H9 (cell line): ENCODE results near the gene SPOCK3. TPM values are rescaled to one million over a fixed set of nuclear protein-coding genes. Genes with fewer than 3 reads are reported as not detected.

Experiments used
- DNase-seq: peaks from one replicate; pipeline ENCODE4 v3.0.0-alpha.2; 2017
- H2AFZ ChIP-seq: one replicate; pipeline ENCODE4 v1.6.1; 2013; ENCODE audit warnings: mild to moderate bottlenecking, low read length, control low read depth, moderate library complexity
- H2AK5ac ChIP-seq: 2 replicates; pipeline ENCODE4 v1.6.1; 2013; ENCODE audit warnings: low read length, control low read depth, mixed read lengths; ENCODE audit not compliant: insufficient read length
- H2BK120ac ChIP-seq: one replicate; pipeline ENCODE4 v1.6.1; 2013; ENCODE audit warnings: low read depth, mild to moderate bottlenecking, low read length, control low read depth, inconsistent platforms; ENCODE audit not compliant: poor library complexity, severe bottlenecking
- H2BK12ac ChIP-seq: 2 replicates; pipeline ENCODE4 v1.6.1; 2013; ENCODE audit warnings: low read length, control low read depth, mixed read lengths, low read depth; ENCODE audit not compliant: insufficient read length
- H2BK15ac ChIP-seq: 2 replicates; pipeline ENCODE4 v1.6.1; 2013; ENCODE audit warnings: low read depth, low read length, control low read depth
- H2BK20ac ChIP-seq: one replicate; pipeline ENCODE4 v1.6.1; 2013; ENCODE audit warnings: low read depth, mild to moderate bottlenecking, low read length, control low read depth, inconsistent platforms; ENCODE audit not compliant: poor library complexity, severe bottlenecking
- H2BK5ac ChIP-seq: 2 replicates; pipeline ENCODE4 v1.6.1; 2013; ENCODE audit warnings: low read length, control low read depth, mixed read lengths; ENCODE audit not compliant: insufficient read length
- H3K14ac ChIP-seq: 2 replicates; pipeline ENCODE4 v1.6.1; 2013; ENCODE audit warnings: low read length, control low read depth; ENCODE audit not compliant: insufficient read depth
- H3K18ac ChIP-seq: 2 replicates; pipeline ENCODE4 v1.6.1; 2013; ENCODE audit warnings: low read depth, mild to moderate bottlenecking, mixed read lengths, low read length, control low read depth; ENCODE audit not compliant: insufficient read length
- H3K23ac ChIP-seq: 2 replicates; pipeline ENCODE4 v1.6.1; 2013; ENCODE audit warnings: low read length, control low read depth, mixed read lengths, low read depth; ENCODE audit not compliant: insufficient read length
- H3K23me2 ChIP-seq: 2 replicates; pipeline ENCODE4 v1.6.1; 2013; ENCODE audit warnings: low read depth, mild to moderate bottlenecking, mixed read lengths, low read length, control low read depth; ENCODE audit not compliant: insufficient read length, poor library complexity, severe bottlenecking
- H3K27ac ChIP-seq: 2 replicates; pipeline ENCODE4 v1.5.1; 2013; ENCODE audit warnings: low read length, control low read depth, mixed read lengths, low read depth; ENCODE audit not compliant: insufficient read length
- H3K27me3 ChIP-seq: 2 replicates; pipeline ENCODE4 v1.6.1; 2013; ENCODE audit warnings: low read length, control low read depth, inconsistent platforms; ENCODE audit not compliant: insufficient read depth
- H3K4ac ChIP-seq: 2 replicates; pipeline ENCODE4 v1.6.1; 2013; ENCODE audit warnings: low read depth, mild to moderate bottlenecking, control low read depth, inconsistent platforms, low read length, moderate library complexity
- H3K4me1 ChIP-seq: 2 replicates; pipeline ENCODE4 v1.6.1; 2013; ENCODE audit warnings: low read length, control low read depth, inconsistent platforms; ENCODE audit not compliant: insufficient read depth
- H3K4me2 ChIP-seq: 2 replicates; pipeline ENCODE4 v1.6.1; 2013; ENCODE audit warnings: low read length, control low read depth, mixed read lengths; ENCODE audit not compliant: insufficient read length, insufficient read depth
- H3K56ac ChIP-seq: 2 replicates; pipeline ENCODE4 v1.6.1; 2013; ENCODE audit warnings: low read depth, mild to moderate bottlenecking, mixed read lengths, low read length, control low read depth; ENCODE audit not compliant: insufficient read length
- H3K79me1 ChIP-seq: 2 replicates; pipeline ENCODE4 v1.6.1; 2013; ENCODE audit warnings: low read depth, mild to moderate bottlenecking, moderate library complexity, low read length, control low read depth, inconsistent platforms; ENCODE audit not compliant: insufficient read depth, poor library complexity, severe bottlenecking
- H3K79me2 ChIP-seq: 2 replicates; pipeline ENCODE4 v1.6.1; 2013; ENCODE audit warnings: low read length, control low read depth, inconsistent platforms; ENCODE audit not compliant: insufficient read depth
- H3K9ac ChIP-seq: 2 replicates; pipeline ENCODE4 v1.6.1; 2013; ENCODE audit warnings: low read length, control low read depth, mixed read lengths; ENCODE audit not compliant: insufficient read length; ENCODE audit errors: extremely low read depth
- H3K9me3 ChIP-seq: one replicate; pipeline ENCODE4 v1.6.1; 2013; ENCODE audit warnings: low read depth, low read length, inconsistent platforms; ENCODE audit not compliant: control insufficient read depth
- H3T11ph ChIP-seq: one replicate; pipeline ENCODE4 v1.6.1; 2013; ENCODE audit warnings: mild to moderate bottlenecking, low read length, control low read depth, inconsistent platforms
- H4K20me1 ChIP-seq: one replicate; pipeline ENCODE4 v1.6.1; 2013; ENCODE audit not compliant: control insufficient read depth, insufficient read length, insufficient read depth
- H4K5ac ChIP-seq: 2 replicates; pipeline ENCODE4 v1.6.1; 2013; ENCODE audit warnings: low read depth, mild to moderate bottlenecking, mixed read lengths, low read length, control low read depth; ENCODE audit not compliant: insufficient read length
- H4K8ac ChIP-seq: replicated peaks from 2 replicates; pipeline ENCODE4 v1.6.1; 2013; ENCODE audit warnings: low read length, control low read depth, mixed read lengths, low read depth; ENCODE audit not compliant: insufficient read length
- H4K91ac ChIP-seq: 2 replicates; pipeline ENCODE4 v1.6.1; 2013; ENCODE audit warnings: low read depth, mild to moderate bottlenecking, moderate library complexity, mixed read lengths, low read length, control low read depth; ENCODE audit not compliant: insufficient read length
- H3K27ac Mint-ChIP-seq, 3 experiments: 2 replicates in 2 of 3; 3 replicates in 1 of 3; pipeline ENCODE4 v1.8.0; 2020 to 2021; ENCODE audit warnings: mixed read lengths in 3 of 3, mild to moderate bottlenecking in 1 of 3, moderate library complexity in 1 of 3
- H3K27me3 Mint-ChIP-seq: 2 replicates; pipeline ENCODE4 v1.8.0; 2021; ENCODE audit warnings: low read depth, mild to moderate bottlenecking, moderate library complexity, mixed read lengths
- H3K36me3 Mint-ChIP-seq, 3 experiments: 2 replicates in 2 of 3; 3 replicates in 1 of 3; pipeline ENCODE4 v1.8.0; 2020 to 2021; ENCODE audit warnings: low read depth in 3 of 3, mixed read lengths in 3 of 3; ENCODE audit not compliant: insufficient read depth in 1 of 3
- H3K4me1 Mint-ChIP-seq, 2 experiments: 2 replicates each; pipeline ENCODE4 v1.8.0; 2020; ENCODE audit warnings: mixed read lengths in 2 of 2
- H3K4me3 Mint-ChIP-seq, 2 experiments: 2 replicates in 1 of 2; 3 replicates in 1 of 2; pipeline ENCODE4 v1.8.0; 2020 to 2021; ENCODE audit warnings: mild to moderate bottlenecking in 2 of 2, mixed read lengths in 2 of 2, moderate library complexity in 1 of 2
- H3K9me3 Mint-ChIP-seq, 2 experiments: 2 replicates in 1 of 2; 3 replicates in 1 of 2; pipeline ENCODE4 v1.8.0; 2020; ENCODE audit warnings: mild to moderate bottlenecking in 2 of 2, mixed read lengths in 2 of 2, moderate library complexity in 1 of 2
- WGBS: extraction: QIAGEN DNeasy Blood & Tissue Kit; methylation state at CpG from one replicate; pipeline ENCODE4 v1.1.7; 2013; ENCODE audit warnings: missing lambda C conversion rate, low lambda C conversion rate, mixed read lengths; ENCODE audit not compliant: insufficient read length; ENCODE audit errors: extremely low coverage; 5-methylcytosine and 5-hydroxymethylcytosine counted together
- total RNA-seq: library from RNA; stranded (reverse); gene quantifications from 2 replicates; pipeline ENCODE4 v1.2.1, GENCODE V29; 2021
- TF ChIP-seq, protein P1 (sequence below): fragments of 200-600 bp; sonication (generic); conservative IDR thresholded peaks from 3 replicates; pipeline ENCODE4 v1.8.0; 2021; ENCODE audit warnings: antibody characterized with exemption, mild to moderate bottlenecking

Gene SPOCK3
- total RNA-seq, 1 experiment from 2014 or later = 0.28 TPM

- no peak overlapping the region for H3K9ac ChIP-seq
- no peak overlapping the region for H3K23ac ChIP-seq
- no peaks in the 10 kb centered on the region for H4K20me1 ChIP-seq
- no peak overlapping the region for H3K4me3 Mint-ChIP-seq
- no peak overlapping the region for H4K8ac ChIP-seq
- H4K91ac ChIP-seq = no peak overlapping the region
- no peaks in the 10 kb centered on the region for H3K9me3 ChIP-seq
- no peak overlapping the region for H2BK15ac ChIP-seq
- H3K23me2 ChIP-seq = no peaks in the 10 kb centered on the region
- no peak overlapping the region for H3K56ac ChIP-seq
- TF ChIP-seq, protein P1, sequence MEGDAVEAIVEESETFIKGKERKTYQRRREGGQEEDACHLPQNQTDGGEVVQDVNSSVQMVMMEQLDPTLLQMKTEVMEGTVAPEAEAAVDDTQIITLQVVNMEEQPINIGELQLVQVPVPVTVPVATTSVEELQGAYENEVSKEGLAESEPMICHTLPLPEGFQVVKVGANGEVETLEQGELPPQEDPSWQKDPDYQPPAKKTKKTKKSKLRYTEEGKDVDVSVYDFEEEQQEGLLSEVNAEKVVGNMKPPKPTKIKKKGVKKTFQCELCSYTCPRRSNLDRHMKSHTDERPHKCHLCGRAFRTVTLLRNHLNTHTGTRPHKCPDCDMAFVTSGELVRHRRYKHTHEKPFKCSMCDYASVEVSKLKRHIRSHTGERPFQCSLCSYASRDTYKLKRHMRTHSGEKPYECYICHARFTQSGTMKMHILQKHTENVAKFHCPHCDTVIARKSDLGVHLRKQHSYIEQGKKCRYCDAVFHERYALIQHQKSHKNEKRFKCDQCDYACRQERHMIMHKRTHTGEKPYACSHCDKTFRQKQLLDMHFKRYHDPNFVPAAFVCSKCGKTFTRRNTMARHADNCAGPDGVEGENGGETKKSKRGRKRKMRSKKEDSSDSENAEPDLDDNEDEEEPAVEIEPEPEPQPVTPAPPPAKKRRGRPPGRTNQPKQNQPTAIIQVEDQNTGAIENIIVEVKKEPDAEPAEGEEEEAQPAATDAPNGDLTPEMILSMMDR = no peak
- H3K27me3 Mint-ChIP-seq = no peaks in the 10 kb centered on the region
- no peaks in the 10 kb centered on the region for H3K27me3 ChIP-seq
- H2BK120ac ChIP-seq = no peak overlapping the region
- DNase-seq = no peak
- H3K27ac Mint-ChIP-seq = no peak overlapping the region
- H3K4me1 Mint-ChIP-seq = no peaks in the 10 kb centered on the region
- H3K4me2 ChIP-seq = no peak overlapping the region
- H2BK5ac ChIP-seq = no peak overlapping the region
- no peak overlapping the region for H3K4ac ChIP-seq
- H3K4me1 ChIP-seq = peaks cover 4% of the 10 kb centered on the region; the same call in 1 of the 2 replicates
- WGBS = no CpG with 5 or more reads among the region's 1 CpG
- H3K36me3 Mint-ChIP-seq = no peaks in the 10 kb centered on the region
- no peak overlapping the region for H2BK20ac ChIP-seq
- H2BK12ac ChIP-seq = no peak overlapping the region
- no peak overlapping the region for H3K27ac ChIP-seq
- no peak overlapping the region for H3K14ac ChIP-seq
- H3K18ac ChIP-seq = no peak overlapping the region
- no peak overlapping the region for H2AFZ ChIP-seq
- no peaks in the 10 kb centered on the region for H3K79me2 ChIP-seq
- H2AK5ac ChIP-seq = no peak overlapping the region
- no peak overlapping the region for H3T11ph ChIP-seq
- no peaks in the 10 kb centered on the region for H3K79me1 ChIP-seq
- no peaks in the 10 kb centered on the region for H3K9me3 Mint-ChIP-seq
- no peak overlapping the region for H4K5ac ChIP-seq
Observed at GRCh38 chr4:167177925-167178324, 56.4 kb downstream of the SPOCK3 start.
